ENCODE data around the gene CLHC1.
"Not testable (repeated sequence)": the region's sequence is repeated elsewhere in the genome, so short reads cannot be mapped to it uniquely, and the experiment has no call there.

Gene CLHC1

GRCh38 chr2:55155764-55156281, 76.3 kb downstream of the CLHC1 start:
- in situ Hi-C loops (cut with HindIII; ENCODE audit: low sequenced_read_pairs), result loop anchor here (5.0 to 25.0 kb wide), 2 partner anchors 44 to 244 kb away; no protein-coding TSS in a partner anchor

- in situ Hi-C loops (cut with HindIII; ENCODE audit: low sequenced_read_pairs), result loop anchor here (5.0 to 25.0 kb wide), 2 partner anchors 43 to 243 kb away; no protein-coding TSS in a partner anchor
These were observed 76.9 kb downstream of the CLHC1 start for GRCh38 chr2:55155206-55155605.

DNA sequence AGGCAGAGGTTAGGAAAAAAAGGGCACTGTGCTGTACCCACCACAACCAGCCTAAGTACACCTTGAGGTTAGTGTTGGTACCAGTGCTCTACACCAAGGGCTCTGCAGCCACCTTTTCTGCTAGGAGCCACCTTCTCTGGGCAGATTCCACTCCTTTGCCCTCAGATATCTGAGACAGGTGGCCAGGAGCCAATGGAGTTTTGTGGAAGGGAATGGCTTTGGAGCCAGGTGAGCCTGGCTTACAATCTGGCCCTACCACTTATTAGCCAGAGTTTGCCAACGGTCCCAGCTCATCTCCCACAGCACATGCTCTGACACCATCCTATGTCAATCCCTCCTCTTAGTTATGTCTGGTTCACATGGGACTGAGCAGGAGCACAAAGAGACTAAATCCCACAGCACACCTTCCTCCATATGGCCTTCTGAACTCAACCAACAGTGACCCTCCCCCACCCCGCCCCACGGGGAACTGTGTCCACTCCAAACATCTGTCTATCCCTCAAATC, 77.5 kb downstream of the CLHC1 start:
- in situ Hi-C loops (cut with HindIII; ENCODE audit: low sequenced_read_pairs), result loop anchor here (5.0 to 25.0 kb wide), 2 partner anchors 42 to 242 kb away; no protein-coding TSS in a partner anchor

GRCh38 chr2:55153584-55154299, 78.4 kb downstream of the CLHC1 start:
- in situ Hi-C loops (cut with HindIII; ENCODE audit: low sequenced_read_pairs), result loop anchor here (25.0 kb wide), 1 partner anchor 241 kb away; no protein-coding TSS in a partner anchor

DNA sequence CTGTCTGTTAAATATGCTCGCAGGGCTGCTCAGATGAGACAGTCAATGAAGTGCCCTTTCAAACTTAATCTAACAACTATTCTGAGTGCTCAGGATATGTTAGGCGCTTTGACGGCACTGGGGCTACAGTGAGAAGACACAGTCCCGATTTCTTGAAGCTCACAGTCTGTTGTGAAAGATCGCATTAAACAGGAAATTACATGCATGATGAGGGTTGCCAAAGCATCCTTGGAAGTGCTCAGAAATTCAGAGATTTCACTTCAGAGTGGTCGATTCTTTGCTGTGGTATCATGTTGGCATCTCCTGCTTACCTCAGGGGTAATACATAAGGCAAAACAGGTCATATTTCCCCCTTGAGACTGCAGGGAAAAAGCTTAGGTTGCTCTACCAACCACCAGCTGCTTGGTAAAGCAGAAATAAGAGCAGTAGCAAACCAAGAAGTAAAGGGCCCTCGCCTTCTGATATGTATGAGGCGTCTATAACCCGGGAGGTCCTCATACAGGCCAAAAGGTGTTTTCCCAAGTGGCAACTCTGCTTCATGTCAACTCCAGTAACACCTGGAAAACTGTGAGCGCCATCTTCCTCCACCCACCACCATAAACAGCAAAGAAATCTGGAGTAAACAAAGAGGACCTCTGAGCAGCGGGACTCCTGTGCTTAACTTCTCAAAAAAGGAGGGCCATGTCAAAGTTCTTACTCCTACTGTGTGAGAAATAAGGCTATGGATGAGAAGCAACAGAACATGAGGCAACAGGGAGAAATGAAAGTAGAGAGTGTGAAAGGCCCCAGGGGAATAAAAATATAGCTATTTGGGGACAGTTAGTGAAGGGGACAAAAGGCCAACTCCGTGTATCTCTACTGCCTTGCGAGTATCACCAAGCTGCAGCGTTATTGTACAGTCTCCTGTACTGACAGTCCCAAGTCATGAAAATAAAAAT, 79.3 kb downstream of the CLHC1 start:
- in situ Hi-C loops (cut with HindIII; ENCODE audit: low sequenced_read_pairs), result loop anchor here (25.0 kb wide), 1 partner anchor 240 kb away; no protein-coding TSS in a partner anchor

DNA sequence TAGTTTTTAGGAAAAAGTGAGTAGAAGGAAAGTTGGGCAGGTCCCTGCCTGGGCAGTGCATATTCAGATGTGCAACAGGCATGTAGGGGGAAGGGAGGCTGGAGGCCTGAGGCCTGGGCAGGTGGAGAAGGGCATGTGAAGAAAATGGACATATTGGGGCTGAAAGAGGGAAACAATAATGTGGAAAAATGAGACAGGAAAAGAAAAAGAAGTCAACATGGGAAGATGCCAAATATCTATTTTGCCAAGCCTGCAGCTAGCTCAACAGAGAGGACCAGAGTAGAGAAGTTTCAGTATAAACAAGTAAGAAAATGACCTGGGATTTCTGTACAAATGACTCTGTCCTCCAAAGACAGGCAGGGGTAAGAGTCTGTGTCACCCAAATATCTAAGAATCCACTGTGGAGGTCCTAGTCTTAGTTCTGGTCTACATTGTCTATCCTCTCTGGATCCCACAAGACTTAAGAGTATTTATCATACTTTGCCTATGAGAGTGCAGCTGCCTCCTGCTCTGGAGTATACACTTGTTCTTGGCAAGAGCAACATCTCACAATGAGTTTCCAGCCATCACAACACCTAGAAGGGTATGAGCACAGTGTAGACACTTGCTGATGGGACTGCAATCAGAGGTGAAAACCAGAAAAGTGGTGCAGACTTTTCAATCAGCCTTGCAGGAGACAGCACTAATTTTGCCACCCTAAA, 80.2 kb downstream of the CLHC1 start:
- in situ Hi-C loops (cut with HindIII; ENCODE audit: low sequenced_read_pairs), result loop anchor here (25.0 kb wide), 1 partner anchor 240 kb away; no protein-coding TSS in a partner anchor

DNA sequence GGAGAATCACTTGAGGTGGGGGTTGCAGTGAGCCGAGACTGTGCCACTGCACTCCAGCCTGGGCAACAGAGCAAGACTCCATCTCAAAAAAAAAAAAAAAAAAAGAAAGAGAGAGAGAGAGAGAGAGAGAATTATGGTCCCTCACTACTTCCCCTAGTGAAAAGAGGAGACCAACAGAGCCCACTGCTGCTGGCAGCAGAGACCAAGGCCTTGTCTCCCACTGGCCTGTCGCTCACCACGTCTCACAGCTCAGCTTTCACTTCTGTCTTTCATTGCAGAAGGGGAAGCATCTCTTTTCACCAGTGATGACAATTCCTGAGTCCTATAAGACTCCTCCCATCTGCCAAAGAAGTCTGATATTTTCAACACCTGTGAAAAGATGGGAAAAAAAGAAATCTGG, 81.3 kb downstream of the CLHC1 start:
- in situ Hi-C loops (cut with HindIII; ENCODE audit: low sequenced_read_pairs), result loop anchor here (25.0 kb wide), 1 partner anchor 239 kb away; no protein-coding TSS in a partner anchor

- in situ Hi-C loops (cut with HindIII; ENCODE audit: low sequenced_read_pairs), result no loop called here
These were observed 83.8 kb downstream of the CLHC1 start for GRCh38 chr2:55148269-55148668.

- in situ Hi-C loops (cut with HindIII; ENCODE audit: low sequenced_read_pairs), result no loop called here
These were observed 84.6 kb downstream of the CLHC1 start for GRCh38 chr2:55147531-55147930.

DNA sequence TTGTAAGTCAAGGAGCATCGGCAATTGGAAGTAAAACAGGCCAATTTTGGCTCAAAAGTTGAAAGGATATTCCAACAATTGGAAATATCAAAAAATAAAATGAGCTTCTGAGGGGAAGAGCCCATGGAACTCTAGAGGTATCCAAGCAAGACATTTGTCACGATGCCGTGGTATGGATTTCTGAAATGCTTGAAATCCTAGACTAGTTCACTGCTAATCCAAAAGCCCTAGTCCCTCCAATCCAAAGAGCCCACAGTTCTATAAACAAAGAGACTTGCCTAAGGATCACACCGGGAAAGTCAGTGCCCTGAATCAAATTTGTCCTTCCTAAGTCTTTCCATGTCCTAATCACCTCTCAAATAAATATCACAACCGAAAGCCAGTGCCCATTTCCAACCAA, 85.1 kb downstream of the CLHC1 start:
- in situ Hi-C loops (cut with HindIII; ENCODE audit: low sequenced_read_pairs), result no loop called here

DNA sequence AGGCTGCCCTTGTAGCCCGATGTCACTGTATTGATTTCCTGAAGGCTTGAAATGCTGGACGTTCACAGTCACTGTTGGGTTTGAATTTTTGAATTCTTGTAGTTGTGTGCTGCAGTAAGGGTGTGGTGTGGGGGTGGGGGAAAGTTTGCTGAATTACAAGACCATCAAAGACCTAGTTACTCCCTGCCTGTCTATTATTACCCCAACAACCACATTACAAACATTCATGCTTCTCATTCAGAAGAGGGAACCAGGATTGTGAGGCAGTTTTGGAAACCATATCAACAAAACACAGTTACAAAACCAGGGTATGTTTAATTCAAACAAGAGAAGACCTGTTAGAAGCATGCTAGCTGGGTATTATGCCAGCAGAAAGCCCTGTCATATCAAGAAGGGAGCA, 85.8 kb downstream of the CLHC1 start:
- in situ Hi-C loops (cut with HindIII; ENCODE audit: low sequenced_read_pairs), result no loop called here

DNA sequence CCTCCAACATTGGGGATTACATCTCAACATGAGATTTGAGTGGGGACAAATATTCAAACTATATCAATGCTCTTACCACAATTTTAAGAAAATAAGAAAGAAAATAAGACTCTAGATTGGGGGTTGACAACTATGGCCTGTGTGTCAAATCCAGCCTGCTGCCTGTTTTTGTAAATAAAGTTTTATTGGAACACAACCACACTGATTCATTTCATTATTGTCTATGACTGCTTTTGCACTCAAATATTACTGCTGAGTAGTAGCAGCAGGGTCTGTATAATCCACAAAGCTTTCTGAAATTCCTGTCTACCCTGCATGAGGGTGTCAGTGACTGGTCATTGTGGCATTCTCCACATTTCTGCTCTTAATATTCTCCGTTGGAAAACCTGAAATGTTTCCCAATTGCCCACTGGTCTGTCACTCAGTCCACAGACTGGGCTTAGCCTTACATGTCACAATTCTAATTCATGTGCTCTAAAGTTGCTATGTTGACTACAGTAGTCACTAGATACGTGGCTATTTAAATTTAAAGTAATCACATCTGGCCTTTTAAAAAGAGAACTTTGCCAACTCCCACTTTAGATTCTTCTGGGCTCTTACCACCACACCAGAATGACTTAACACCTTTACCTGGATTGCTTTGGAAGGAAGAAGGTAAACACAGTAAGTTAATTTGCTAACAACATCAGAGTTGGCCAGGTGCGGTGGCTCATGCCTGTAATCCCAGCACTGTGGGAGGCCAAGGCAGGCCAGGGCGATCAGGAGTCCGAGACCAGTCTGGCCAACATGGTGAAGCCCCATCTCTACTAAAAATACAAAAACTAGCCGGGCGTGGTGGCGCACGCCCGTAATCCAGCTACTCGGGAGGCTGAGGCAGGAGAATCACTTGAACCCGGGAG, 86.9 kb downstream of the CLHC1 start:
- in situ Hi-C loops (cut with HindIII; ENCODE audit: low sequenced_read_pairs), result no loop called here

DNA sequence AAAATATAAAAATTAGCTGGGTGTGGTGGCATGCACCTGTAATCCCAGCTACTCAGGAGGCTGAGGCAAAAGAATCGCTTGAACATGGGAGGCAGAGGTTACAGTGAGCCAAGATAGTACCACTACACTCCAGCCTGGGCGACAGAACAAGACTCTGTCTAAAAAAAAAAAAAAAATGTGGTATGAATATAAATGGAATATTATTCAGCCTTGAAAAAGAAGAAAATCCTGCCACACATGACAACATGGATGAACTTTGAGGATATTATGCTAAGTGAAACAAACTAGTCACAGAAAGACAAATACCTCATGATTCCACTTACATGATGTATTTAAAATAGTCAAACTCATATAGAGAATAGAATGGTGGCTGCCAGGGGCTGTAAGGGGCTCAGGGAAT, 88.4 kb downstream of the CLHC1 start:
- in situ Hi-C loops (cut with HindIII; ENCODE audit: low sequenced_read_pairs), result not testable (repeated sequence)

- in situ Hi-C loops (cut with HindIII; ENCODE audit: low sequenced_read_pairs), result no loop called here
These were observed 89.6 kb downstream of the CLHC1 start for GRCh38 chr2:55142518-55142917.

DNA sequence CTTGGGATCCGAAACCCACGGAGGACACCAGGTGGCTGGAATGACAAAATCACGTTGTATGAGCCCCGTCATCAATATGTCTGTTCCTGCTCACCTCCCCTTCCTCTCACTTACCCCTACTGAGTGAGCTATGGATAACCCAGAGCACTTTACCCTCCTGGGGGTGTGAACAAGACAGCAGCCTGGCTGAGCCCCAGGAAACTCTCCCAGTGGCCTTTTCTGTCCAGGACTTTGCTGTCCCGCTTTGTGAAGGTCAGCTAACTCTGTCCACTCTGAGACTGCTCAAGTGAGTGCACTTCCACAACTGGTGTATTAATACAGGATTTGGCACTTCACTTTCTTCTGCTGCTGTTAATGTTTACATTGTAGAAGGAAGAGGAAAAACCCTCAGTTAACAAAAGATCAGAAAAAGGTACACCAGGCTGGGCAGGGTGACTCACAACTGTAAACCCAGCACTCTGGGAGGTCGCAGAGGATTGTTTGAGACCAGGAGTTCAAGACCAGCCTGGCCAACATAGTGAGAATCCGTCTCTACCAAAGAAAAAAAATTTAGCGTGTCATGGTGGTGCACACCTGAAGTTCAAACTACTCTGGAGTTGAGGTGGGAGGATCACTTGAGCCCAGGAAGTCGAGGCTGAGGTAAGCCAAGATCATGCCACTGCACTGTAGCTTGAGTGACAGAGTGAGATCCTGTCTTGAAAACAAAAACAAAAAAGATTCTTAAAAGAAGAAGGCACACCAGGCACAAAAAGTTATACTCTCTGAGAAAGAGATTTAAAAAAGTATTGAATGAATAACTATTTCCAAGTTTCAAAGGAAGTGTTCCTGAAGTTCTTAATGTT, 90.3 kb downstream of the CLHC1 start:
- in situ Hi-C loops (cut with HindIII; ENCODE audit: low sequenced_read_pairs), result no loop called here

- in situ Hi-C loops (cut with HindIII; ENCODE audit: low sequenced_read_pairs), result no loop called here
These were observed 91.5 kb downstream of the CLHC1 start for GRCh38 chr2:55140316-55141219.

DNA sequence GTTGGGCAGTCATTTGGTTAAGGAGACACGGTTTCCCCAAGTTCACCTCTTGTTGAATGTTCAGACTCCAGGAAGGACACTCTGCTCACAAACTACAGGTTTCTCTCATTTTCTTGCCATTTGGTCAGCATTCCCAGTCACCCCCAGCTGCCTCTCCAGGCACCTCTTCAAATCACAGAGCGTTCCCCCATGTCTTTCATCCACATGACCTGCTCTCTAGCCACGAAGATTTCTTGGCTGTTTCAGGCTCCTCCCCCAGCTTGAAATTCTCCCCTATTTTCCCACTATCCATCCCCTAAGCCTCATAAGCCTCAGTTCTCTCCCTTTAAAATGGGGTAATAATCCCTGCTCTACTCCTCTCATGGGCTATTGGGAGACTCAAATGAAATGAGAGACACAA, 92.8 kb downstream of the CLHC1 start:
- in situ Hi-C loops (cut with HindIII; ENCODE audit: low sequenced_read_pairs), result no loop called here

- in situ Hi-C loops (cut with HindIII; ENCODE audit: low sequenced_read_pairs), result no loop called here
These were observed 93.2 kb downstream of the CLHC1 start for GRCh38 chr2:55138882-55139229.

Data from endothelial cell of hepatic sinusoid (primary cell).